ENCODE data around the gene NME3. TPM values are rescaled to one million over a fixed set of nuclear protein-coding genes. Genes with fewer than 3 reads are reported as not detected.

Gene NME3
- total and polyA plus RNA-seq, 2 donors (not counting 3 experiments of a cell fraction or from before 2014, with no cell fraction given) = 38.2 to 74.4 TPM

DNA sequence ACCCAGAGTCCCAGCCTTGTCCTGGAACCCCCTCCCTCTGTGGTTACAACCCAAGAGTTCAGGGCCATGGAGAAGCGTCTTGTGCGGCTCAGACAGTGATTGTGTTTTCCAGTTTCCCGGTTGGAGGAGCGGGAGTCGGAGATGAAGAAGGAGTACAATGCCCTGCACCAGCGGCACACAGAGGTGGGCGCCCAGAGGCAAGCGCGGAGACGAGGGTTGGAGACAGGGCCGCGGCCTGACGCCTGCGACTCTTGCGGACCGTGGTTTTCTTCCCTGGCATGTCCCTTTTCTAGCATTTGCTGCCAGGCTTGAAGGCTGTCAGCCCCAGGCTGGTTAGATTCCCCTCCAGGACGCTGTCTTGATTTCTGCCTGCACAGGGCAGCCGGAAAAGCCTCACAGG is 42.3 kb downstream of the NME3 start:
- Histone ChIP-seq H3K9me1 (replicated peaks; ENCODE audit: control insufficient read depth, extremely low read depth, insufficient read depth, low read length) (no peaks in the 10 kb centered on the region), H3K27ac (ENCODE audit: insufficient read depth, low read depth, low read length) (no peak overlapping the region), H3K9ac (replicated peaks; ENCODE audit: extremely low read depth, insufficient read depth, low read length) (no peak overlapping the region), H3K36me3 (ENCODE audit: control insufficient read depth in 2 of 2, extremely low read depth in 1 of 2, insufficient read depth in 2 of 2, low read length in 2 of 2) (peaks cover 4 to 50% of the 10 kb centered on the region in 2 experiments), H3K4me2 (ENCODE audit: insufficient read depth, low read length) (no peak overlapping the region), H3K27me3 (ENCODE audit: control insufficient read depth in 2 of 2, insufficient read depth in 2 of 2, low read length in 2 of 2) (no peaks in the 10 kb centered on the region), H4K20me1 (replicated peaks; ENCODE audit: control insufficient read depth, extremely low read depth, insufficient read depth, low read length) (no peaks in the 10 kb centered on the region), H3K79me2 (ENCODE audit: control insufficient read depth, insufficient read depth, low read length) (peaks cover 12% of the 10 kb centered on the region), H3K4me1 (ENCODE audit: control insufficient read depth, extremely low read depth, insufficient read depth, low read length) (no peaks in the 10 kb centered on the region), H3K9me3 (replicated peaks; ENCODE audit: control insufficient read depth, insufficient read depth, low read length) (no peaks in the 10 kb centered on the region), H3K4me3 (replicated peaks in 1 of 3; ENCODE audit: insufficient read depth in 1 of 3, low read depth in 1 of 3, low read length in 3 of 3) (no peak overlapping the region), H2AFZ (ENCODE audit: low read depth, low read length) (no peak overlapping the region)
- dilution Hi-C loops (cut with MboI; ENCODE audit: extremely low pct_ligation_motif_present, low sequenced_read_pairs) = no loop called here
- BruUV-seq (replicated peaks) = no TSS peak
- ChIA-PET CTCF (interaction anchor here (1.1 kb wide), 2 partner anchors 23 to 36 kb away, joined by 3 read pairs; partner anchors contain the start of gene MAPK8IP3), POLR2A (no interaction called here)
- intact Hi-C loops (cut with micrococcal nuclease) = no loop called here
- no peak for TF ChIP-seq CTCF (IDR thresholded peaks at IDR 0.05; ENCODE audit: extremely low read depth in 1 of 2, insufficient read depth in 1 of 2, low read depth in 1 of 2, low read length in 2 of 2)
- TF ChIP-seq POLR2AphosphoS5 (IDR thresholded peaks at IDR 0.05; ENCODE audit: insufficient read depth, low read depth, low read length) = no peak
- no peak for TF ChIP-seq MYC (IDR thresholded peaks at IDR 0.05; ENCODE audit: low read depth, low read length)
- no peak for TF ChIP-seq FOS (IDR thresholded peaks at IDR 0.05; ENCODE audit: borderline replicate concordance, insufficient read depth, low read length)
- TF ChIP-seq POLR2A (IDR thresholded peaks at IDR 0.05; ENCODE audit: low read depth, low read length) = no peak
- TF ChIP-seq GATA2 (IDR thresholded peaks at IDR 0.05; ENCODE audit: insufficient read depth, insufficient read length, low read depth, low read length) = no peak
- TF ChIP-seq, protein P1, sequence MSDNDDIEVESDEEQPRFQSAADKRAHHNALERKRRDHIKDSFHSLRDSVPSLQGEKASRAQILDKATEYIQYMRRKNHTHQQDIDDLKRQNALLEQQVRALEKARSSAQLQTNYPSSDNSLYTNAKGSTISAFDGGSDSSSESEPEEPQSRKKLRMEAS (IDR thresholded peaks at IDR 0.05; ENCODE audit: insufficient read depth, insufficient read length) = no peak
- no peak for TF ChIP-seq JUN (IDR thresholded peaks at IDR 0.05; ENCODE audit: borderline replicate concordance, insufficient read depth, insufficient read length, low read depth)
- no peak for TF ChIP-seq EZH2 (IDR thresholded peaks at IDR 0.05; ENCODE audit: borderline replicate concordance, low read depth, low read length, severe bottlenecking)
- DNase-seq (ENCODE audit: low read depth, low spot score) = no peak
- no peak for FAIRE-seq

All from endothelial cell of umbilical vein (primary cell).